Memory B cell (primary cell): ENCODE results near the gene ZNF683.

Experiments used
- ATAC-seq: fragments of 150-1000 bp; cut with Tn5 transposase; 2 replicates; pipeline ENCODE4 v1.10.0; 2021; ENCODE audit warnings: low read depth, mild to moderate bottlenecking, moderate library complexity
- DNase-seq, 2 donors: peaks; one replicate each; pipeline ENCODE4 v3.0.0; 2022; ENCODE audit warnings: low spot score in 2 of 2
- H3K27ac Mint-ChIP-seq: one replicate; pipeline ENCODE4 v1.8.0; 2022; ENCODE audit warnings: mild to moderate bottlenecking, moderate library complexity, mixed read lengths
- H3K27me3 Mint-ChIP-seq: one replicate; pipeline ENCODE4 v1.8.0; 2022; ENCODE audit warnings: mixed read lengths
- H3K36me3 Mint-ChIP-seq: one replicate; pipeline ENCODE4 v1.8.0; 2022; ENCODE audit warnings: mild to moderate bottlenecking, mixed read lengths
- H3K4me1 Mint-ChIP-seq: one replicate; pipeline ENCODE4 v1.8.0; 2022; ENCODE audit warnings: mixed read lengths
- H3K4me3 Mint-ChIP-seq: one replicate; pipeline ENCODE4 v1.8.0; 2022; ENCODE audit warnings: mild to moderate bottlenecking, moderate library complexity, mixed read lengths
- H3K9me3 Mint-ChIP-seq: one replicate; pipeline ENCODE4 v1.8.0; 2022; ENCODE audit warnings: mixed read lengths

The ZNF683 gene

GRCh38 chr1:26373789-26374188 is 1.2 kb upstream of the ZNF683 start:
- no peaks in the 10 kb centered on the region for H3K36me3 Mint-ChIP-seq
- peaks cover 34% of the 10 kb centered on the region for H3K4me1 Mint-ChIP-seq
- DNase-seq: no peak
- H3K4me3 Mint-ChIP-seq: no peak overlapping the region
- peaks cover 2% of the 10 kb centered on the region for H3K27me3 Mint-ChIP-seq
- H3K27ac Mint-ChIP-seq: no peak overlapping the region
- H3K9me3 Mint-ChIP-seq: peaks cover 2% of the 10 kb centered on the region
- no peak for ATAC-seq

- Mint-ChIP-seq H3K4me1 (peaks cover 29% of the 10 kb centered on the region), H3K27ac (no peak overlapping the region), H3K4me3 (no peak overlapping the region)
Measured at GRCh38 chr1:26373281-26373680, 731 bp upstream of the ZNF683 start.

GRCh38 chr1:26372039-26372438 is 511 bp downstream of the ZNF683 start:
- DNase-seq: no peak
- Mint-ChIP-seq H3K27ac (no peak overlapping the region), H3K36me3 (no peaks in the 10 kb centered on the region), H3K4me1 (peaks cover 20% of the 10 kb centered on the region), H3K9me3 (peaks cover 2% of the 10 kb centered on the region), H3K27me3 (peaks cover 2% of the 10 kb centered on the region), H3K4me3 (no peak overlapping the region)
- no peak for ATAC-seq

More at GRCh38 chr1:26373281-26373680, 731 bp upstream of the ZNF683 start:
- H3K9me3 Mint-ChIP-seq: peaks cover 2% of the 10 kb centered on the region
- DNase-seq (no peak), ATAC-seq (no peak)
- H3K27me3 Mint-ChIP-seq: peaks cover 2% of the 10 kb centered on the region
- no peaks in the 10 kb centered on the region for H3K36me3 Mint-ChIP-seq

- no peak for ATAC-seq
- H3K27ac Mint-ChIP-seq: peak overlapping the region; percentile 49
- H3K4me3 Mint-ChIP-seq: no peak overlapping the region
- DNase-seq: no peak
- peaks cover 2% of the 10 kb centered on the region for H3K9me3 Mint-ChIP-seq
- H3K36me3 Mint-ChIP-seq: no peaks in the 10 kb centered on the region
- H3K27me3 Mint-ChIP-seq: peaks cover 2% of the 10 kb centered on the region
- H3K4me1 Mint-ChIP-seq: peaks cover 20% of the 10 kb centered on the region
Measured at GRCh38 chr1:26370591-26371382, 1.8 kb downstream of the ZNF683 start.

GRCh38 chr1:26368486-26368885 is 4.1 kb downstream of the ZNF683 start:
- peaks cover 4% of the 10 kb centered on the region for H3K27me3 Mint-ChIP-seq
- ATAC-seq (no peak), DNase-seq (no peak)
- H3K27ac Mint-ChIP-seq: no peak overlapping the region
- no peaks in the 10 kb centered on the region for H3K36me3 Mint-ChIP-seq
- H3K9me3 Mint-ChIP-seq: peaks cover 2% of the 10 kb centered on the region
- H3K4me1 Mint-ChIP-seq: peaks cover 12% of the 10 kb centered on the region
- no peak overlapping the region for H3K4me3 Mint-ChIP-seq

- DNase-seq (no peak), ATAC-seq (no peak)
- H3K9me3 Mint-ChIP-seq: peaks cover 2% of the 10 kb centered on the region
- no peak overlapping the region for H3K4me3 Mint-ChIP-seq
- no peak overlapping the region for H3K27ac Mint-ChIP-seq
- peaks cover 4% of the 10 kb centered on the region for H3K27me3 Mint-ChIP-seq
- H3K4me1 Mint-ChIP-seq: peaks cover 9% of the 10 kb centered on the region
- no peaks in the 10 kb centered on the region for H3K36me3 Mint-ChIP-seq
Measured at GRCh38 chr1:26368006-26368405, 4.5 kb downstream of the ZNF683 start.

- ATAC-seq: no peak
- no peak overlapping the region for H3K27ac Mint-ChIP-seq
- no peak overlapping the region for H3K4me3 Mint-ChIP-seq
- peaks cover 2% of the 10 kb centered on the region for H3K9me3 Mint-ChIP-seq
- no peak for DNase-seq
- H3K27me3 Mint-ChIP-seq: peaks cover 4% of the 10 kb centered on the region
- H3K36me3 Mint-ChIP-seq: no peaks in the 10 kb centered on the region
- H3K4me1 Mint-ChIP-seq: peaks cover 9% of the 10 kb centered on the region
Measured at GRCh38 chr1:26367441-26367840, 5.1 kb downstream of the ZNF683 start.

GRCh38 chr1:26364956-26365355 is 7.6 kb downstream of the ZNF683 start:
- Mint-ChIP-seq H3K27ac (no peak overlapping the region), H3K4me3 (no peak overlapping the region), H3K27me3 (peaks cover 7% of the 10 kb centered on the region), H3K9me3 (no peaks in the 10 kb centered on the region), H3K4me1 (peaks cover 19% of the 10 kb centered on the region), H3K36me3 (no peaks in the 10 kb centered on the region)
- DNase-seq: no peak
- ATAC-seq: no peak

GRCh38 chr1:26363549-26364448 is 8.8 kb downstream of the ZNF683 start:
- Mint-ChIP-seq H3K36me3 (no peaks in the 10 kb centered on the region), H3K27ac (no peak overlapping the region), H3K27me3 (peaks cover 14% of the 10 kb centered on the region), H3K9me3 (no peaks in the 10 kb centered on the region), H3K4me3 (no peak overlapping the region), H3K4me1 (peaks cover 25% of the 10 kb centered on the region)
- DNase-seq: peak; percentile 82 to 86
- peak; percentile 86 for ATAC-seq

GRCh38 chr1:26362331-26362730 is 10.2 kb downstream of the ZNF683 start:
- Mint-ChIP-seq H3K4me3 (no peak overlapping the region), H3K9me3 (no peaks in the 10 kb centered on the region), H3K36me3 (no peaks in the 10 kb centered on the region), H3K27me3 (peaks cover 17% of the 10 kb centered on the region), H3K4me1 (peaks cover 27% of the 10 kb centered on the region), H3K27ac (no peak overlapping the region)
- DNase-seq (no peak), ATAC-seq (no peak)

- ATAC-seq (no peak), DNase-seq (no peak)
- Mint-ChIP-seq H3K4me1 (peaks cover 27% of the 10 kb centered on the region), H3K27me3 (peaks cover 17% of the 10 kb centered on the region), H3K4me3 (peak overlapping the region; percentile 83), H3K27ac (no peak overlapping the region), H3K36me3 (no peaks in the 10 kb centered on the region), H3K9me3 (no peaks in the 10 kb centered on the region)
Measured at GRCh38 chr1:26361605-26362122, 10.9 kb downstream of the ZNF683 start.

- Mint-ChIP-seq H3K36me3 (no peaks in the 10 kb centered on the region), H3K9me3 (no peaks in the 10 kb centered on the region), H3K4me3 (peak overlapping the region; percentile 83), H3K27ac (no peak overlapping the region), H3K27me3 (peaks cover 17% of the 10 kb centered on the region), H3K4me1 (peaks cover 27% of the 10 kb centered on the region)
- ATAC-seq (no peak), DNase-seq (no peak)
Measured at GRCh38 chr1:26360807-26361604, 11.5 kb downstream of the ZNF683 start.

GRCh38 chr1:26359981-26360806 is 12.4 kb downstream of the ZNF683 start:
- Mint-ChIP-seq H3K9me3 (no peaks in the 10 kb centered on the region), H3K27ac (peak overlapping the region; percentile 65), H3K27me3 (peaks cover 19% of the 10 kb centered on the region), H3K36me3 (no peaks in the 10 kb centered on the region), H3K4me1 (peaks cover 27% of the 10 kb centered on the region), H3K4me3 (peak overlapping the region; percentile 83)
- DNase-seq (peak; percentile 37 to 40), ATAC-seq (peak; percentile 60)
